ENCODE data around the gene WWOX.
"Not testable (repeated sequence)": the region's sequence is repeated elsewhere in the genome, so short reads cannot be mapped to it uniquely, and the experiment has no call there.

WWOX gene

GRCh38 chr16:78597809-78598570 lies 498.5 kb downstream of the WWOX start:
- DNase-seq = no peak

GRCh38 chr16:78599271-78599670 lies 499.8 kb downstream of the WWOX start:
- no peak for DNase-seq

GRCh38 chr16:78604423-78605062 lies 505.1 kb downstream of the WWOX start:
- DNase-seq = not testable (repeated sequence)

- no peak for DNase-seq
Observed at GRCh38 chr16:78605548-78606101, 506.2 kb downstream of the WWOX start.

GRCh38 chr16:78606545-78606944 lies 507.1 kb downstream of the WWOX start:
- DNase-seq = peak in 1 of 56 donors; percentile 3

- DNase-seq = no peak
Observed at GRCh38 chr16:78607022-78607421, 507.6 kb downstream of the WWOX start.

GRCh38 chr16:78607465-78607864 lies 508.0 kb downstream of the WWOX start:
- no peak for DNase-seq

GRCh38 chr16:78608305-78608776 lies 508.9 kb downstream of the WWOX start:
- DNase-seq = no peak

GRCh38 chr16:78609402-78610274 lies 510.2 kb downstream of the WWOX start:
- DNase-seq = no peak

GRCh38 chr16:78611318-78611717 lies 511.9 kb downstream of the WWOX start:
- DNase-seq = no peak

- no peak for DNase-seq
Observed at GRCh38 chr16:78619811-78620210, 520.4 kb downstream of the WWOX start.

- no peak for DNase-seq
Observed at GRCh38 chr16:78620291-78620690, 520.8 kb downstream of the WWOX start.

- DNase-seq = no peak
Observed at GRCh38 chr16:78623796-78624195, 524.3 kb downstream of the WWOX start.

GRCh38 chr16:78624366-78624765 lies 524.9 kb downstream of the WWOX start:
- no peak for DNase-seq

GRCh38 chr16:78628461-78629045 lies 529.1 kb downstream of the WWOX start:
- DNase-seq = no peak

GRCh38 chr16:78629173-78629572 lies 529.7 kb downstream of the WWOX start:
- no peak for DNase-seq

- DNase-seq = no peak
Observed at GRCh38 chr16:78630102-78630501, 530.6 kb downstream of the WWOX start.

GRCh38 chr16:78633551-78633950 lies 534.1 kb downstream of the WWOX start:
- DNase-seq = no peak

GRCh38 chr16:78635807-78636206 lies 536.4 kb downstream of the WWOX start:
- DNase-seq = no peak

GRCh38 chr16:78638371-78638770 lies 538.9 kb downstream of the WWOX start:
- no peak for DNase-seq

- no peak for DNase-seq
Observed at GRCh38 chr16:78639775-78640174, 540.3 kb downstream of the WWOX start.
